K562 (cell line): ENCODE data around the gene NXN. TPM values are rescaled to one million over a fixed set of nuclear protein-coding genes. Genes with fewer than 3 reads are reported as not detected.

ENCODE experiments used
- ARHGAP35 ChIP-seq: fragments of 450-650 bp; IDR thresholded peaks from 2 replicates; pipeline ENCODE4 v1.6.1; 2018; ENCODE audit not compliant: partially characterized antibody
- E4F1 ChIP-seq: fragments of 250-450 bp; sonication (Bioruptor Pico); IDR thresholded peaks from 2 replicates; pipeline ENCODE4 v1.5.0; 2021; ENCODE audit warnings: mild to moderate bottlenecking, borderline replicate concordance
- EZH2 ChIP-seq: IDR thresholded peaks from 2 replicates; pipeline ENCODE4 v1.6.1; 2012; ENCODE audit warnings: low read depth, mild to moderate bottlenecking, inconsistent platforms, low read length, borderline replicate concordance
- KAT8 ChIP-seq: fragments of 450-650 bp; IDR thresholded peaks from 2 replicates; pipeline ENCODE4 v1.6.1; 2016; ENCODE audit warnings: low read depth, mild to moderate bottlenecking
- KLF13 ChIP-seq: fragments of 450-650 bp; IDR thresholded peaks from 2 replicates; pipeline ENCODE4 v1.6.1; 2016; ENCODE audit warnings: missing genetic modification characterization, low read depth, mild to moderate bottlenecking, missing compliant biosample characterization, moderate library complexity, borderline replicate concordance
- MTF1 ChIP-seq: fragments of 250-450 bp; sonication (Bioruptor Pico); IDR thresholded peaks from 2 replicates; pipeline ENCODE4 v1.9.0; 2021; ENCODE audit warnings: moderate library complexity, mild to moderate bottlenecking, inconsistent platforms, borderline replicate concordance
- NUFIP1 ChIP-seq: fragments of 450-650 bp; IDR thresholded peaks from 2 replicates; pipeline ENCODE4 v1.6.1; 2018; ENCODE audit not compliant: partially characterized antibody
- PHB2 ChIP-seq: fragments of 450-650 bp; IDR thresholded peaks from 2 replicates; pipeline ENCODE4 v1.6.1; 2017; ENCODE audit warnings: low read depth
- RUNX1 ChIP-seq: sonication (generic); IDR thresholded peaks from 2 replicates; pipeline ENCODE4 v1.6.1; 2016; ENCODE audit warnings: antibody characterized with exemption, low read depth
- SMAD4 ChIP-seq: fragments of 250-450 bp; sonication (Bioruptor Pico); conservative IDR thresholded peaks from 2 replicates; pipeline ENCODE4 v1.8.0; 2021; ENCODE audit warnings: inconsistent platforms, mild to moderate bottlenecking, moderate library complexity
- TCF7 ChIP-seq: sonication (generic); IDR thresholded peaks from 2 replicates; pipeline ENCODE4 v1.6.1; 2016; ENCODE audit warnings: antibody characterized with exemption, borderline replicate concordance
- TRIM24 ChIP-seq, 2 experiments: fragments of 450-650 bp; IDR thresholded peaks; 2 replicates each; pipeline ENCODE4 v1.6.1; 2016
- ZFP91 ChIP-seq: sonication (generic); formaldehyde crosslinking; IDR thresholded peaks from 2 replicates; pipeline ENCODE4 v1.8.0; 2022; ENCODE audit warnings: mild to moderate bottlenecking, missing genetic modification reagents
- ZNF280B ChIP-seq: fragments of 250-450 bp; sonication (Bioruptor Pico); IDR thresholded peaks from 2 replicates; pipeline ENCODE4 v1.5.1; 2021; ENCODE audit warnings: mild to moderate bottlenecking
- ZNF639 ChIP-seq, 2 experiments: fragments of 200-800 bp in 1 of 2; sonication (Bioruptor generic) in 1 of 2; sonication (generic) in 1 of 2; formaldehyde crosslinking in 1 of 2; IDR thresholded peaks in 1 of 2; conservative IDR thresholded peaks in 1 of 2; 2 replicates each; pipeline versions ENCODE4 v1.5.0 to v1.6.1; 2016 to 2020; ENCODE audit warnings: missing compliant biosample characterization in 1 of 2, missing genetic modification characterization in 1 of 2, missing genetic modification reagents in 1 of 2
- polyA plus RNA-seq, 8 experiments: library from polyadenylated mRNA; depleted of rRNA in 4 of 8; stranded (reverse) in 5 of 8; unstranded in 3 of 8; fragments of >200 nt; fragmentation: Nextera tagmentation in 2 of 8; fragmentation: Illumina TruSeq in 1 of 8; extraction: Ambion mirVana in 2 of 8; extraction: Trizol in 1 of 8; gene quantifications; 2 replicates each; pipeline versions ENCODE4 v1.2.1 to v1.2.3, GENCODE V29; 2011 to 2014; ENCODE audit warnings: inconsistent platforms in 1 of 8, missing spikeins in 1 of 8
- total RNA-seq, 7 experiments: library from RNA; depleted of rRNA in 6 of 7; stranded (reverse); fragments of >200 nt in 6 of 7; fragmentation: Illumina TruSeq in 2 of 7; extraction: Trizol in 2 of 7; gene quantifications; 2 replicates each; pipeline versions ENCODE4 v1.2.1 to v1.2.3, GENCODE V29; 2011 to 2021; ENCODE audit warnings: low replicate concordance in 1 of 7

The NXN gene
- total and polyA plus RNA-seq, 9 of the 15 experiments (the other 6 are each of a cell fraction or from before 2014, with no cell fraction given) = 0.08 to 0.39 (median 0.29) TPM; not detected in 5

- TF ChIP-seq ZFP91 (CRISPR knock-in tag) = no peak
- no peak for TF ChIP-seq E4F1 (CRISPR knock-in tag)
- TF ChIP-seq KAT8 = no peak
- no peak for TF ChIP-seq EZH2
- TF ChIP-seq SMAD4 (CRISPR knock-in tag) = no peak
- no peak for TF ChIP-seq ARHGAP35
- no peak for TF ChIP-seq RUNX1
- peak in 1 of 2 experiments; percentile 37; a peak in 2 of 4 replicates for TF ChIP-seq ZNF639 (CRISPR knock-in tag; conservative IDR thresholded peaks at IDR 0.05 in 1 of 2, IDR thresholded peaks at IDR 0.05 in 1 of 2)
- no peak for TF ChIP-seq MTF1 (CRISPR knock-in tag)
- TF ChIP-seq TRIM24 (IDR thresholded peaks at IDR 0.05) = 0 out of 4 replicates have a peak, but pooled peaks of 1 of the 2 experiments have one; percentile 7
- no peak for TF ChIP-seq PHB2
- TF ChIP-seq NUFIP1 = no peak
- no peak for TF ChIP-seq TCF7
- no peak; the same call in 1 of the 2 replicates for TF ChIP-seq KLF13 (tag)
- TF ChIP-seq ZNF280B (CRISPR knock-in tag) = no peak
These were observed 17.2 kb upstream of the NXN start, which contains the start of gene TIMM22 (continued) for GRCh38 chr17:996554-997344.
